OCI-LY1 (cell line): ENCODE results near the gene ATG5.

Source experiments
- CTCF ChIP-seq: fragments of 200-600 bp; sonication (generic), shearing (Covaris generic); IDR thresholded peaks from 2 replicates; pipeline ENCODE4 v1.5.1; 2017; ENCODE audit warnings: mild to moderate bottlenecking, antibody characterized with exemption, low read length, moderate library complexity, mixed read lengths
- EZH2 ChIP-seq: fragments of 200-600 bp; sonication (generic), shearing (Covaris generic); IDR thresholded peaks from 2 replicates; pipeline ENCODE4 v1.8.0; 2017; ENCODE audit warnings: borderline replicate concordance, mixed run types, mild to moderate bottlenecking, antibody characterized with exemption, low read length, moderate library complexity, mixed read lengths

- TF ChIP-seq CTCF (no peak), EZH2 (no peak)
These were observed 132.7 kb downstream of the ATG5 start for GRCh38 chr6:106192824-106193223.
